HL-60 (cell line): Measurements from ENCODE around the gene SMPDL3B.

Experiments used
- GABPA ChIP-seq: IDR thresholded peaks from 2 replicates; pipeline ENCODE4 v1.6.1; 2012; ENCODE audit warnings: low read depth
- POLR2AphosphoS5 ChIP-seq: IDR thresholded peaks from 2 replicates; pipeline ENCODE4 v1.6.1; 2012; ENCODE audit warnings: low read depth
- SPI1 ChIP-seq: IDR thresholded peaks from 2 replicates; pipeline ENCODE4 v1.6.1; 2012; ENCODE audit warnings: low read depth, mild to moderate bottlenecking, borderline replicate concordance
- TF ChIP-seq, protein P1 (sequence below): IDR thresholded peaks from one replicate; pipeline ENCODE4 v1.5.1; 2011; ENCODE audit warnings: low read length, control low read depth, inconsistent platforms; ENCODE audit not compliant: insufficient read depth
- TF ChIP-seq, protein P2 (sequence below): IDR thresholded peaks from 2 replicates; pipeline ENCODE4 v1.6.1; 2012; ENCODE audit warnings: low read depth; ENCODE audit not compliant: insufficient replicate concordance

DNA sequence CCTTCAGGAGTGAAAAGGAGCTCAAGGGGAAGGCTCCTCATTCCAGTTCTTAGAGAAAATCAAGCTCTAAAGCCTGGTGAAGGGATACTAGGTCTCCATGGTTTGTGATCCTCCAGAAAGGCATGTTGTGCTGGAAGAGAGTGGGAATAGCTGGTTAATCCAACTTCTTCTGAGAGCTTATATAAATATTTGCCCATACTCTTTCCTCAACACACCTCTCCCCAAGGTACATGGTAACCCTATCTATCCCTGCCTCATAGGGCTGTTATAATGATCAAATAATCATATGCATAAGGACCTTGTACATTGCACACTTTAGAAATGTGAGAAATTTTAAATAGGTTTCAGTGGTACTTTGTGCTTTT is 39.6 kb downstream of the SMPDL3B start:
- TF ChIP-seq, protein P1, sequence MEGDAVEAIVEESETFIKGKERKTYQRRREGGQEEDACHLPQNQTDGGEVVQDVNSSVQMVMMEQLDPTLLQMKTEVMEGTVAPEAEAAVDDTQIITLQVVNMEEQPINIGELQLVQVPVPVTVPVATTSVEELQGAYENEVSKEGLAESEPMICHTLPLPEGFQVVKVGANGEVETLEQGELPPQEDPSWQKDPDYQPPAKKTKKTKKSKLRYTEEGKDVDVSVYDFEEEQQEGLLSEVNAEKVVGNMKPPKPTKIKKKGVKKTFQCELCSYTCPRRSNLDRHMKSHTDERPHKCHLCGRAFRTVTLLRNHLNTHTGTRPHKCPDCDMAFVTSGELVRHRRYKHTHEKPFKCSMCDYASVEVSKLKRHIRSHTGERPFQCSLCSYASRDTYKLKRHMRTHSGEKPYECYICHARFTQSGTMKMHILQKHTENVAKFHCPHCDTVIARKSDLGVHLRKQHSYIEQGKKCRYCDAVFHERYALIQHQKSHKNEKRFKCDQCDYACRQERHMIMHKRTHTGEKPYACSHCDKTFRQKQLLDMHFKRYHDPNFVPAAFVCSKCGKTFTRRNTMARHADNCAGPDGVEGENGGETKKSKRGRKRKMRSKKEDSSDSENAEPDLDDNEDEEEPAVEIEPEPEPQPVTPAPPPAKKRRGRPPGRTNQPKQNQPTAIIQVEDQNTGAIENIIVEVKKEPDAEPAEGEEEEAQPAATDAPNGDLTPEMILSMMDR: no peak
- TF ChIP-seq POLR2AphosphoS5 (no peak), SPI1 (no peak), GABPA (no peak)
- TF ChIP-seq, protein P2, sequence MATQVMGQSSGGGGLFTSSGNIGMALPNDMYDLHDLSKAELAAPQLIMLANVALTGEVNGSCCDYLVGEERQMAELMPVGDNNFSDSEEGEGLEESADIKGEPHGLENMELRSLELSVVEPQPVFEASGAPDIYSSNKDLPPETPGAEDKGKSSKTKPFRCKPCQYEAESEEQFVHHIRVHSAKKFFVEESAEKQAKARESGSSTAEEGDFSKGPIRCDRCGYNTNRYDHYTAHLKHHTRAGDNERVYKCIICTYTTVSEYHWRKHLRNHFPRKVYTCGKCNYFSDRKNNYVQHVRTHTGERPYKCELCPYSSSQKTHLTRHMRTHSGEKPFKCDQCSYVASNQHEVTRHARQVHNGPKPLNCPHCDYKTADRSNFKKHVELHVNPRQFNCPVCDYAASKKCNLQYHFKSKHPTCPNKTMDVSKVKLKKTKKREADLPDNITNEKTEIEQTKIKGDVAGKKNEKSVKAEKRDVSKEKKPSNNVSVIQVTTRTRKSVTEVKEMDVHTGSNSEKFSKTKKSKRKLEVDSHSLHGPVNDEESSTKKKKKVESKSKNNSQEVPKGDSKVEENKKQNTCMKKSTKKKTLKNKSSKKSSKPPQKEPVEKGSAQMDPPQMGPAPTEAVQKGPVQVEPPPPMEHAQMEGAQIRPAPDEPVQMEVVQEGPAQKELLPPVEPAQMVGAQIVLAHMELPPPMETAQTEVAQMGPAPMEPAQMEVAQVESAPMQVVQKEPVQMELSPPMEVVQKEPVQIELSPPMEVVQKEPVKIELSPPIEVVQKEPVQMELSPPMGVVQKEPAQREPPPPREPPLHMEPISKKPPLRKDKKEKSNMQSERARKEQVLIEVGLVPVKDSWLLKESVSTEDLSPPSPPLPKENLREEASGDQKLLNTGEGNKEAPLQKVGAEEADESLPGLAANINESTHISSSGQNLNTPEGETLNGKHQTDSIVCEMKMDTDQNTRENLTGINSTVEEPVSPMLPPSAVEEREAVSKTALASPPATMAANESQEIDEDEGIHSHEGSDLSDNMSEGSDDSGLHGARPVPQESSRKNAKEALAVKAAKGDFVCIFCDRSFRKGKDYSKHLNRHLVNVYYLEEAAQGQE: no peak
